ENCODE results near the gene BTRC.

The BTRC gene

DNA sequence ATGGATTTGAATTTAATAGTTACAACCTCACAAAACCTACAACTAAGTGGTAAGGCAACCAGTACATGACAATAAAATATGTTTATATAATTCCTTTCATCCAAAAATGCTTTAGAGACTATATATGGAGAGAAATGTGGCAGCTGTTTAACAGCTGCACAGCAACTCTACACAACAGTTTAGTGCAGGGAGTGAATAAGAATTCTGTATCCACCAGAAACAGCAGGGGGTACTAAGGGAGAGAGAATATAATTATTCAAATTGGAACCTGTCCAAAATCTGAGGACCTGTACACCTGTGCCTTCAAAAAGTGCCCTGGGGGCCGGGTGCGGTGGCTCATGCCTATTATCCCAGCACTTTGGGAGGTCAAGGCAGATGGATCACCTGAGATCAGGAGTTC lies 184.5 kb downstream of the BTRC start:
- no peak for DNase-seq (ENCODE audit: low spot score)
- TF ChIP-seq, protein P1, sequence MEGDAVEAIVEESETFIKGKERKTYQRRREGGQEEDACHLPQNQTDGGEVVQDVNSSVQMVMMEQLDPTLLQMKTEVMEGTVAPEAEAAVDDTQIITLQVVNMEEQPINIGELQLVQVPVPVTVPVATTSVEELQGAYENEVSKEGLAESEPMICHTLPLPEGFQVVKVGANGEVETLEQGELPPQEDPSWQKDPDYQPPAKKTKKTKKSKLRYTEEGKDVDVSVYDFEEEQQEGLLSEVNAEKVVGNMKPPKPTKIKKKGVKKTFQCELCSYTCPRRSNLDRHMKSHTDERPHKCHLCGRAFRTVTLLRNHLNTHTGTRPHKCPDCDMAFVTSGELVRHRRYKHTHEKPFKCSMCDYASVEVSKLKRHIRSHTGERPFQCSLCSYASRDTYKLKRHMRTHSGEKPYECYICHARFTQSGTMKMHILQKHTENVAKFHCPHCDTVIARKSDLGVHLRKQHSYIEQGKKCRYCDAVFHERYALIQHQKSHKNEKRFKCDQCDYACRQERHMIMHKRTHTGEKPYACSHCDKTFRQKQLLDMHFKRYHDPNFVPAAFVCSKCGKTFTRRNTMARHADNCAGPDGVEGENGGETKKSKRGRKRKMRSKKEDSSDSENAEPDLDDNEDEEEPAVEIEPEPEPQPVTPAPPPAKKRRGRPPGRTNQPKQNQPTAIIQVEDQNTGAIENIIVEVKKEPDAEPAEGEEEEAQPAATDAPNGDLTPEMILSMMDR (IDR thresholded peaks at IDR 0.05; ENCODE audit: extremely low read depth, insufficient read depth, missing control alignments), result no peak
- in situ Hi-C loops (cut with MboI; ENCODE audit: low pct_unique_long_range_greater_than_20kb, low sequenced_read_pairs, unreplicated experiment), result no loop called here

DNA sequence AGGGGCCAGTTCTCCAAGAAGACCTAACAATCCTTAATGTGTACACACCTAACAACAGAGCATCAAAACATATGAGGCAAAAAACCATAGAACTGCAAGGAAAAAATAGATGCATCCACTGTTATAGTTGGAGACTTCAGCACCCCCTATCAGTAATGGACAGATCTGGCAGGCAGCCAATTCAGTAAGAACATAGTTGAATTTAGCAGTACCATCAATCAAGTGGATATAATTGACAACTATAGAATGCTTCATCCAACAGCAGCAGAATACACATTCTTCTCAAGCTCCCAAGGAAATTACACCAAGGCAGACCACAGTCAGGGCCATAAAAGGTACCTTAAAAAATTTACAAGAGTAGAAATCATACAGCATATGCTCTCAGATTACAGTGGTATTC lies 191.9 kb downstream of the BTRC start:
- TF ChIP-seq, protein P1 (IDR thresholded peaks at IDR 0.05; ENCODE audit: extremely low read depth, insufficient read depth, missing control alignments), result no peak
- DNase-seq (ENCODE audit: low spot score), result no peak
- in situ Hi-C loops (cut with MboI; ENCODE audit: low pct_unique_long_range_greater_than_20kb, low sequenced_read_pairs, unreplicated experiment), result no loop called here

DNA sequence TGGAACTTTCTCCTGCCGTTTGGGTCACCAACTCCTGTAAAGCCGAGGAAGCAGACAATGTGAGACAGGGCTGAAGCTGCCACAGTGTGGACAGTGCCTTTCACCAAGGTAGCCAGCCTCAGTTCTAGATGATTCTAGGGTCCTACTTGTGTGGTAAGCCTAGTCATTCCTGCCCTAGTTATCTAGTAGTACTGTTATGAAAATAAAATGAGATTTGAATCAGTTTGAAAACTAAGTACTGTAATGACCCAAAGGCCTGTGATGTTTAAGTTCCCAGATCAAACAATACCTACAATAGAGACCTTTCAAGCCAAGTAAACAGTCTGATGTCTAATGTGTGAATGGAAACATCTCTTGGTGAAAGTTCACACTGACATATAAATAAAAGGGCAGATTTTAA lies 197.0 kb downstream of the BTRC start:
- TF ChIP-seq, protein P1 (IDR thresholded peaks at IDR 0.05; ENCODE audit: extremely low read depth, insufficient read depth, missing control alignments), result no peak
- no peak for DNase-seq (ENCODE audit: low spot score)
- in situ Hi-C loops (cut with MboI; ENCODE audit: low pct_unique_long_range_greater_than_20kb, low sequenced_read_pairs, unreplicated experiment), result loop anchor here (25.0 kb wide), 2 partner anchors 239 to 339 kb away; no protein-coding TSS in a partner anchor

DNA sequence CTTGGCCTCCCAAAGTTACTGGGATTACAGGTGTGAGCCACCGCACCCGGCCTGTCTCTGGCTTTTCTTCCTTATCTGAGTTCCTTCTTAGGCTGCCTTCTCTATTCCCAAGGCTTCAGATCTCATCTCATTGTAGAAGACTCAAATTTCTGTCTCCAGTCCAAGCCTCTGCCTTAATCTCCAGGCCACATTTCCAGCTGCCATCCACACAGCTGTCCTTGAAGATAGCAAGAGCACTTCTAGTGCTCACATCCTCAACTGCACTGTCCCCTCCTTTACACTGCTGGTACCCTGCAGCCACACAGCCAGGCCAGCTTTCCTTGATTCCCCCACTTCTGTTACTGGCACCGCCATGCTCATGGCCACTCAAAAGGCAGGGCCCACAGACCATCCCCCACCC lies 198.5 kb downstream of the BTRC start:
- DNase-seq (ENCODE audit: low spot score), result no peak
- in situ Hi-C loops (cut with MboI; ENCODE audit: low pct_unique_long_range_greater_than_20kb, low sequenced_read_pairs, unreplicated experiment), result loop anchor here (25.0 kb wide), 2 partner anchors 240 to 340 kb away; no protein-coding TSS in a partner anchor
- TF ChIP-seq, protein P1 (IDR thresholded peaks at IDR 0.05; ENCODE audit: extremely low read depth, insufficient read depth, missing control alignments), result no peak

DNA sequence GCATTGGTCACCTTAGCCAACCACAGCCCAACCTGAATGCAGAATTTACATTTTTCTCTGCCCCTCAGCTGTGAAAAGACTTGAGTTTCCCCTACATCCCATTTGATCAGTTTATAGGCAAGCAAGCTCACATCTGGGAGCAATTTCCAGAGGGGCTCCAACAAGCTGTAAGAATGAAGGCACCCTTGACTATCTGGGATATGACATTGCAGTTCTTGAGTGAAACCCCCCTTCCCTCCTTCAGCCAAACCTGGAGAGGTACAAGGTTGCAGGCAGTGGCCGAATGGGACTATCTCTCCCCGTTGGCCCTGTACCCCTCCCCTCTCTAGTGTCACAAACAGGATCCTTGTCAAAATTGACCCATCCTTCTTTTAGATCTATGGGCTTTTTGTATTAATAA lies 203.6 kb downstream of the BTRC start:
- no peak for DNase-seq (ENCODE audit: low spot score)
- TF ChIP-seq, protein P1 (IDR thresholded peaks at IDR 0.05; ENCODE audit: extremely low read depth, insufficient read depth, missing control alignments), result no peak
- in situ Hi-C loops (cut with MboI; ENCODE audit: low pct_unique_long_range_greater_than_20kb, low sequenced_read_pairs, unreplicated experiment), result loop anchor here (25.0 kb wide), 2 partner anchors 245 to 345 kb away; no protein-coding TSS in a partner anchor

DNA sequence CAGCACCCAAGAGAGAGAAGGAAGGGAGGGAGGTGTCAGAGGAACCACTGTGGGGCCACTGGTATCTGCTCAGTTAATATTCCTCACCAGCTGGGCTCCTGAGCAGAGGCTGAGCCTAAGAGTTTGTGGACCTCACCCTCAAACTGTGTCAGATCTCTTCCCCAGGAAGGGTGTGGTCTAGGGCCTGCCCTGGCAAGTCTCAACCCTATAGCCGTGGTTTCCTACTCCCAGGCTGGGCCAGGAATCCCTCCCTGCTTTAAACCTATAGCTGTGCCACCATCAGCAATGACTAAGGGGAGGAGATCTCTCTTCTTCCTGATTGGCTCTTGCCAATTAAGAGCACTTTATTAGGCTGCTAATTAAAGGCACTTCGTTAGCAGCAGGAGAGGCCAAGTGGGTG lies 204.2 kb downstream of the BTRC start:
- DNase-seq (ENCODE audit: low spot score), result no peak
- in situ Hi-C loops (cut with MboI; ENCODE audit: low pct_unique_long_range_greater_than_20kb, low sequenced_read_pairs, unreplicated experiment), result loop anchor here (25.0 kb wide), 2 partner anchors 246 to 346 kb away; no protein-coding TSS in a partner anchor
- TF ChIP-seq, protein P1 (IDR thresholded peaks at IDR 0.05; ENCODE audit: extremely low read depth, insufficient read depth, missing control alignments), result no peak

Measured in GM13977 (cell line).